ENCODE results near the gene STX7.

Gene STX7

GRCh38 chr6:132475925-132476324 lies 37.0 kb downstream of the STX7 start:
- no peak for DNase-seq

GRCh38 chr6:132471787-132472186 lies 41.1 kb downstream of the STX7 start:
- peak; percentile 22 for DNase-seq

GRCh38 chr6:132466952-132467351 lies 46.0 kb downstream of the STX7 start:
- no peak for DNase-seq

- DNase-seq: no peak
Measured at GRCh38 chr6:132465530-132466485, 47.1 kb downstream of the STX7 start.

- DNase-seq: no peak
Measured at GRCh38 chr6:132464538-132465256, 48.2 kb downstream of the STX7 start.

GRCh38 chr6:132461958-132462357 lies 51.0 kb downstream of the STX7 start:
- DNase-seq: no peak

- no peak for DNase-seq
Measured at GRCh38 chr6:132459605-132459952, 53.3 kb downstream of the STX7 start.

- no peak for DNase-seq
Measured at GRCh38 chr6:132458887-132459604, 53.9 kb downstream of the STX7 start.

GRCh38 chr6:132456700-132457143 lies 56.2 kb downstream of the STX7 start:
- no peak for DNase-seq

- DNase-seq: no peak
Measured at GRCh38 chr6:132446855-132447241, 66.1 kb downstream of the STX7 start.

- DNase-seq: no peak
Measured at GRCh38 chr6:132446141-132446854, 66.6 kb downstream of the STX7 start.

GRCh38 chr6:132445201-132445951 lies 67.5 kb downstream of the STX7 start:
- no peak for DNase-seq

- DNase-seq: no peak
Measured at GRCh38 chr6:132443206-132443605, 69.7 kb downstream of the STX7 start.

- no peak for DNase-seq
Measured at GRCh38 chr6:132430110-132430509, 82.8 kb downstream of the STX7 start.

GRCh38 chr6:132425176-132425575 lies 87.7 kb downstream of the STX7 start:
- no peak for DNase-seq

GRCh38 chr6:132423839-132424238 lies 89.1 kb downstream of the STX7 start:
- DNase-seq: no peak

- DNase-seq: no peak
Measured at GRCh38 chr6:132418235-132418965, 94.5 kb downstream of the STX7 start.

GRCh38 chr6:132414761-132415160 lies 98.2 kb downstream of the STX7 start:
- DNase-seq: no peak

- DNase-seq: no peak
Measured at GRCh38 chr6:132414322-132414721, 98.6 kb downstream of the STX7 start.

GRCh38 chr6:132413499-132413802 lies 99.5 kb downstream of the STX7 start:
- no peak for DNase-seq
